ENCODE measurements around the gene NFIB.

Gene NFIB

GRCh38 chr9:14188011-14188410 is 125.9 kb downstream of the NFIB start:
- DNase-seq (ENCODE audit: low spot score): no peak

GRCh38 chr9:14186096-14186495 is 127.8 kb downstream of the NFIB start:
- DNase-seq (ENCODE audit: low spot score): peak; percentile 11

- DNase-seq (ENCODE audit: low spot score): no peak
These were observed 128.9 kb downstream of the NFIB start for GRCh38 chr9:14185016-14185415.

- DNase-seq (ENCODE audit: low spot score): peak; percentile 16
These were observed 130.9 kb downstream of the NFIB start for GRCh38 chr9:14183001-14183400.

- DNase-seq (ENCODE audit: low spot score): no peak
These were observed 132.9 kb downstream of the NFIB start for GRCh38 chr9:14180960-14181537.

- DNase-seq (ENCODE audit: low spot score): no peak
These were observed 133.6 kb downstream of the NFIB start for GRCh38 chr9:14180093-14180959.

- peak; percentile 46 for DNase-seq (ENCODE audit: low spot score)
These were observed 134.5 kb downstream of the NFIB start for GRCh38 chr9:14179449-14179848.

GRCh38 chr9:14175778-14176177 is 138.2 kb downstream of the NFIB start:
- no peak for DNase-seq (ENCODE audit: low spot score)

GRCh38 chr9:14173713-14174112 is 140.2 kb downstream of the NFIB start:
- DNase-seq (ENCODE audit: low spot score): no peak

GRCh38 chr9:14170973-14171596 is 142.9 kb downstream of the NFIB start:
- DNase-seq (ENCODE audit: low spot score): no peak

GRCh38 chr9:14170392-14170931 is 143.5 kb downstream of the NFIB start:
- no peak for DNase-seq (ENCODE audit: low spot score)

- DNase-seq (ENCODE audit: low spot score): no peak
These were observed 145.6 kb downstream of the NFIB start for GRCh38 chr9:14168381-14168780.

- DNase-seq (ENCODE audit: low spot score): no peak
These were observed 148.4 kb downstream of the NFIB start for GRCh38 chr9:14165376-14166035.

GRCh38 chr9:14164908-14165307 is 149.0 kb downstream of the NFIB start:
- DNase-seq (ENCODE audit: low spot score): no peak

GRCh38 chr9:14159440-14160216 is 154.3 kb downstream of the NFIB start:
- DNase-seq (ENCODE audit: low spot score): no peak

GRCh38 chr9:14158916-14159315 is 155.0 kb downstream of the NFIB start:
- DNase-seq (ENCODE audit: low spot score): no peak

- no peak for DNase-seq (ENCODE audit: low spot score)
These were observed 155.7 kb downstream of the NFIB start for GRCh38 chr9:14158136-14158813.

GRCh38 chr9:14157191-14157590 is 156.8 kb downstream of the NFIB start:
- no peak for DNase-seq (ENCODE audit: low spot score)

- DNase-seq (ENCODE audit: low spot score): peak; percentile 14
These were observed 157.9 kb downstream of the NFIB start for GRCh38 chr9:14156046-14156445.

GRCh38 chr9:14155237-14155636 is 158.7 kb downstream of the NFIB start:
- no peak for DNase-seq (ENCODE audit: low spot score)

GRCh38 chr9:14153310-14153720 is 160.6 kb downstream of the NFIB start:
- no peak for DNase-seq (ENCODE audit: low spot score)

Measured in SW480 (cell line).